Measurements from ENCODE around the gene MELK.

Gene MELK

DNA sequence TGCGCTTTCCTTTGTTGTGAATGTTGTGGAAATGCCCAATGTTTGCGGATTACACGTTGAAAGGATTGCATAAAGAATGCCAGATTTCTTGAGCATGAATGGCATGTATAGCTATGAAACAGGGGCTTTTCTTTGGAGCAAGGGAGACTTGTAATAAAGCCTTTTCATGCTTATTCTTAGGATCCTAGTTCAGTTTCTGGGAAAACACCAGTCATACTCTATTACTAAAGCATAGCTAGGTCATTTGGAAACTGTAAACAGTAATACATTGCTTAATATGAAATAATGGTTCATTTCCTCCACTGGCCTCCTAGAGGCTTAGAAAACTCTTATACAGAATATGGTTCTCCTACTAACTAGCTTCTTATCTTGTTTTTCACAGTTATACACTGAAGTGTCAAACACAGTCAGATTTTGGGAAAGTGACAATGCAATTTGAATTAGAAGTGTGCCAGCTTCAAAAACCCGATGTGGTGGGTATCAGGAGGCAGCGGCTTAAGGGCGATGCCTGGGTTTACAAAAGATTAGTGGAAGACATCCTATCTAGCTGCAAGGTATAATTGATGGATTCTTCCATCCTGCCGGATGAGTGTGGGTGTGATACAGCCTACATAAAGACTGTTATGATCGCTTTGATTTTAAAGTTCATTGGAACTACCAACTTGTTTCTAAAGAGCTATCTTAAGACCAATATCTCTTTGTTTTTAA lies 104.2 kb downstream of the MELK start:
- no peak for DNase-seq

DNA sequence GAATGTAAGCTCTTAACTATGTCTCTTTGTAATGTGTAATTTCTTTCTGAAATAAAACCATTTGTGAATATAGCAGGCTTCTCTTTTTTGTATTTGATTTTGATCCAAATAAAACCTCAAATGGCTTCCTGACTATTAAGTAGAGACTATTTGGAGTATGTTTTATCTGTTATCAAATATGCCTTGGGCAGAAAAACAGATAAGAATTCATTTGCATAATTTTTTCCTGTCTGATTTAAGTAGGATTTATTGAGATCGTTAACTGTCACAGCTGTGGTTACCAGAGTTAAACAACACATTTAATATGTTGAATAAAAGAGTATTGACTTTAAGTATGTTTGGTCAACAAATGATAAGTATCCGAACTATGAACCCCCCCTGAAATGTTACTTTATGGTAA lies 104.9 kb downstream of the MELK start:
- no peak for DNase-seq

- DNase-seq: no peak
Observed at GRCh38 chr9:36679710-36680109, 107.0 kb downstream of the MELK start.

GRCh38 chr9:36686471-36686870 lies 113.8 kb downstream of the MELK start:
- DNase-seq: no peak

DNA sequence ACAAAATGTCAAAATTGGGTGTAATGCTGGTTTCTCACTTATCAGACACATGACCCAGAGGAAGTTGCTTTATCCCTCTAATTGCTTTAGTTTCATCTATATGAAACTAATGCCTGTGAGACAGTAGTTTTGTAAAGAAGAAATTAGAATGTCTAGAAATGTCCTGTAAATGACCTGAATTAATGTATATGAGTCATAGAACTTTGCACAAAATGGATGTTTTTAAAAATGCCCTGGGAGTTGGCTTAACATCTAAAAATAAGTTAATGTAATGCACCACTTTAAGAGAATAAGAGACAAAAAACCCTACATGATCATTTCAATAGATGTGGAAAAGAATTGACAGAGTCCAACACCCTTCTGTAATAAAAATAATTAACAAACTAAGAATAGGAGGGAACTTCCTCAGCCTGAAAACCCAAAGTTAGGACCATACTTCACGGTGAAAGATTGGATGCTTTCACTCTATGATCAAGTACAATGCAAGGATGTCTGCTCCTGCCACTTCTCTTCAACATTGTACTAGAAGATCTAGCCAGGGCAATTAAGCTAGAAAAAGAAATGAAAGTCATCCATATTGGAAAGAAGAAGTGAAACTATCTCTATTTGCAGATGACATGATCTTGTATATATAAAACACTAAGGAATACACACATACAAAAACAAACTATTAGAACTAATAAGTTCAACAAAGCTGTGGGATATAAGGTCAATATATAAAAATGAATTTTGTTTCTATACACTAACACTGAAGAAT lies 117.9 kb downstream of the MELK start:
- no peak for DNase-seq

GRCh38 chr9:36691671-36692070 lies 119.0 kb downstream of the MELK start:
- no peak for DNase-seq

GRCh38 chr9:36698984-36699383 lies 126.3 kb downstream of the MELK start:
- DNase-seq: no peak

DNA sequence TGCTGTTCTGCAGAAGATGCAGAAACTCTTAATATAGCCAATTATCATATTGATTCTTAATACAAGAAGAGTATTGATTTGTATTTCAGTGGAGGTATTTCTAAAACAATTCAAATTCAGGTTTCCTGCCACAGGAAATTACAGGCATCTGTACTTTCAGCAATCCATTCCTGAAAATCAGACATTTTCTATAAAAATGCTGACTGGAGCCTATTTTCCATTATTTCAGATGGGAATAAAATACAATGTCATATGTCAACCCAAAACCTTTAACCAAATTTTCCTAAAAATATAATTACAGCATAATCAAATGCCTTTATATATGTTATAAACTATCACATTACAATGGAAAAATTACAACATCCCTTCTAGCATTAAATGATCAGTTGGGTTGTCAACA lies 131.5 kb downstream of the MELK start:
- no peak for DNase-seq

- no peak for DNase-seq
Observed at GRCh38 chr9:36713515-36714490, 141.1 kb downstream of the MELK start.

GRCh38 chr9:36716496-36716895 lies 143.8 kb downstream of the MELK start:
- DNase-seq: no peak

GRCh38 chr9:36717276-36717675 lies 144.6 kb downstream of the MELK start:
- no peak for DNase-seq

GRCh38 chr9:36718612-36719011 lies 145.9 kb downstream of the MELK start:
- DNase-seq: no peak

- DNase-seq: no peak
Observed at GRCh38 chr9:36720043-36720442, 147.3 kb downstream of the MELK start.

DNA sequence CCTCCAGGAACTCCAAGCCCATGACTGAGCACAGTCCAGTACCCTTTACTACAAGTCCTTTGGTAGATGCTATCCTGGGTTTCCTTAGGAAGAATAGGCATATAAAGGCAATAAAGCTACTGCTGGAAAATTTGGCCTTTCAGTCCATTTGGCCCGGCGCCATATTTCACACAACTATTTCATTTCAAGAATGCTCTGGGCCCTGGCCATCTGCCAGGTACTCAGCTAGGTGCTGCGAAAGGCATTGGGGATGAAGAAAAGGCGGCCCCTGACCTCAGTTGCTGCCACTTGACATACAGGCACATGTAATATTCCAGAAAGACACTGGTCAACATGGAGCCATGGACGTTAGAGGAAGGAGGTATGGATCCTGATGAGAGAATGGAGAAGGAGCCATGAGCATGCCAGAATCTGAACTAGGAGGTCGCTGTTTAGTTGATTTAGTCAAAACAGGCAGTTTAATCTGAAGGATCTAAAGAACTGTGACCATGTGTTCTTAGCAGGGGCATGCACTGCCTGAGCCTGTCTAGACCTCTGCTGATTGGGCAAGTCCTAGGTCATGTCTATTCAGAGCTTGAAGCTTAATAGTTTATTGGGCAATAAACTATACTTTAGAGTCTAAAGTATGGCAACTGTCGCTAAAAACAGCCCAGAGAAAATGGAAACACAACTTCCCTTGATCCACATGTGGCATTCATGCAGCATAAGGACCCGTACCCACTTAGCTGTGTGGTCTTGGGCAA lies 149.3 kb downstream of the MELK start:
- DNase-seq: no peak

- DNase-seq: no peak
Observed at GRCh38 chr9:36725777-36726356, 153.2 kb downstream of the MELK start.

Data from stimulated activated CD4-positive, alpha-beta T cell treated with anti-CD3 and anti-CD28 coated beads, Interleukin-12 subunit alpha, Interleukin-12 subunit beta, amount 100 ng/mL, for 4 hours (primary cell).